SU-DHL-6 (cell line): ENCODE data around the gene SERPINA3.

Experiments
- H2AFZ ChIP-seq: fragments of 200-600 bp; sonication (generic); 2 replicates; pipeline ENCODE4 v1.6.1; 2014; ENCODE audit warnings: low read depth, mild to moderate bottlenecking, moderate library complexity, mixed read lengths, antibody characterized with exemption, low read length; ENCODE audit not compliant: severe bottlenecking
- H3F3A ChIP-seq: fragments of 200-600 bp; shearing (Covaris generic); 2 replicates; pipeline ENCODE4 v1.6.0; 2016; ENCODE audit warnings: antibody characterized with exemption, mild to moderate bottlenecking; ENCODE audit not compliant: insufficient read depth
- H3K27ac ChIP-seq: fragments of 200-600 bp; sonication (generic); 2 replicates; pipeline ENCODE4 v1.5.1; 2016; ENCODE audit warnings: low read depth, mild to moderate bottlenecking, low read length, moderate library complexity, mixed read lengths
- H3K27me3 ChIP-seq: fragments of 200-600 bp; sonication (generic), shearing (Covaris generic); 2 replicates; pipeline ENCODE4 v1.6.0; 2014; ENCODE audit warnings: mild to moderate bottlenecking, low read length
- H3K36me3 ChIP-seq: fragments of 200-600 bp; sonication (generic); 2 replicates; pipeline ENCODE4 v1.6.1; 2014; ENCODE audit warnings: mild to moderate bottlenecking, low read length, mixed read lengths
- H3K4me2 ChIP-seq: fragments of 300-600, 200-600 bp; shearing (Covaris generic), sonication (generic); 2 replicates; pipeline ENCODE4 v1.6.0; 2014; ENCODE audit warnings: low read length, low read depth, mild to moderate bottlenecking; ENCODE audit not compliant: poor library complexity, severe bottlenecking
- H3K4me3 ChIP-seq: fragments of 200-600 bp; sonication (generic); 2 replicates; pipeline ENCODE4 v1.5.1; 2014; ENCODE audit warnings: antibody characterized with exemption, low read length, mild to moderate bottlenecking, mixed read lengths; ENCODE audit not compliant: insufficient read depth, poor library complexity, severe bottlenecking
- H3K79me2 ChIP-seq: fragments of 200-600 bp; sonication (generic); 2 replicates; pipeline ENCODE4 v1.6.1; 2014; ENCODE audit warnings: mild to moderate bottlenecking, low read length, moderate library complexity; ENCODE audit not compliant: insufficient read depth
- H3K9ac ChIP-seq: fragments of 200-600 bp; sonication (generic); 2 replicates; pipeline ENCODE4 v1.7.0; 2014; ENCODE audit warnings: mild to moderate bottlenecking, low read length
- H3K9me2 ChIP-seq: fragments of 200-600 bp; sonication (generic); replicated peaks from 2 replicates; pipeline ENCODE4 v1.6.1; 2014; ENCODE audit warnings: low read length; ENCODE audit not compliant: insufficient read depth
- H3K9me3 ChIP-seq: fragments of 200-600 bp; sonication (generic); 2 replicates; pipeline ENCODE4 v1.6.1; 2014; ENCODE audit warnings: low read length, mixed read lengths; ENCODE audit not compliant: insufficient read depth
- H4K20me1 ChIP-seq: fragments of 200-600 bp; sonication (generic); 2 replicates; pipeline ENCODE4 v1.6.1; 2014; ENCODE audit warnings: low read depth, mild to moderate bottlenecking, antibody characterized with exemption, low read length, moderate library complexity, mixed read lengths
- EZH2phosphoT487 ChIP-seq: fragments of 200-600 bp; sonication (generic), shearing (Covaris generic); conservative IDR thresholded peaks from 2 replicates; pipeline ENCODE4 v1.6.1; 2018; ENCODE audit warnings: mild to moderate bottlenecking, antibody characterized with exemption, low read length, moderate library complexity, mixed read lengths
- TF ChIP-seq, protein P1 (sequence below): fragments of 200-600 bp; sonication (generic); IDR thresholded peaks from one replicate; pipeline ENCODE4 v1.5.1; 2017; ENCODE audit warnings: antibody characterized with exemption, mild to moderate bottlenecking, low read length, moderate library complexity; ENCODE audit not compliant: insufficient read depth, poor library complexity, severe bottlenecking

The SERPINA3 gene

DNA sequence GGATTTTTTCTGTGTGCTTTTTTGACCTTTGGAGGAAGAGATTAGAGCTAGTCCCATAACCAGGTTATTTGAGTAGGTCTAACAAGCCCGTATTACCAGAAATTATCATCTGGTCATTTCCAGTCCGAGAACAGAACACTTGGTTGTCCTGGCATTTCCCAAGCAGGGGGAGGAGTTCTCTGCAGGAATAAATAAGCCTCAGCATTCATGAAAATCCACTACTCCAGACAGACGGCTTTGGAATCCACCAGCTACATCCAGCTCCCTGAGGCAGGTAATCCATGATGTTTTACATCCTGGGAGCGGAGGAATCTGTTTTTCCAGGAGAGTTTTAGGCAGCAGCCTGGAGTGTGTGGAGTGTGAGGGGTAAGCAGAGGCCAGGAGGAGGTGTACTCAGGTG, at the start of gene SERPINA3:
Gene SERPINA3 (plus strand): TSS at position 218 of the 400 bp plus-strand sequence. CDS start 2,051 bp downstream, outside the sequence.
- TF ChIP-seq, protein P1, sequence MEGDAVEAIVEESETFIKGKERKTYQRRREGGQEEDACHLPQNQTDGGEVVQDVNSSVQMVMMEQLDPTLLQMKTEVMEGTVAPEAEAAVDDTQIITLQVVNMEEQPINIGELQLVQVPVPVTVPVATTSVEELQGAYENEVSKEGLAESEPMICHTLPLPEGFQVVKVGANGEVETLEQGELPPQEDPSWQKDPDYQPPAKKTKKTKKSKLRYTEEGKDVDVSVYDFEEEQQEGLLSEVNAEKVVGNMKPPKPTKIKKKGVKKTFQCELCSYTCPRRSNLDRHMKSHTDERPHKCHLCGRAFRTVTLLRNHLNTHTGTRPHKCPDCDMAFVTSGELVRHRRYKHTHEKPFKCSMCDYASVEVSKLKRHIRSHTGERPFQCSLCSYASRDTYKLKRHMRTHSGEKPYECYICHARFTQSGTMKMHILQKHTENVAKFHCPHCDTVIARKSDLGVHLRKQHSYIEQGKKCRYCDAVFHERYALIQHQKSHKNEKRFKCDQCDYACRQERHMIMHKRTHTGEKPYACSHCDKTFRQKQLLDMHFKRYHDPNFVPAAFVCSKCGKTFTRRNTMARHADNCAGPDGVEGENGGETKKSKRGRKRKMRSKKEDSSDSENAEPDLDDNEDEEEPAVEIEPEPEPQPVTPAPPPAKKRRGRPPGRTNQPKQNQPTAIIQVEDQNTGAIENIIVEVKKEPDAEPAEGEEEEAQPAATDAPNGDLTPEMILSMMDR, result no peak
- TF ChIP-seq EZH2phosphoT487, result no peak
- H3K27ac ChIP-seq, result no peak within 1 kb of the TSS
- no peaks in the 10 kb centered on the region for H3K9me3 ChIP-seq
- H2AFZ ChIP-seq, result no peak within 1 kb of the TSS
- H3K27me3 ChIP-seq, result no peaks in the 10 kb centered on the region
- no peaks in the 10 kb centered on the region for H4K20me1 ChIP-seq
- no peaks in the 10 kb centered on the region for H3K36me3 ChIP-seq
- H3K4me2 ChIP-seq, result no peak within 1 kb of the TSS
- no peaks in the 10 kb centered on the region for H3F3A ChIP-seq
- no peak within 1 kb of the TSS for H3K9ac ChIP-seq
- no peak within 1 kb of the TSS for H3K4me3 ChIP-seq
- no peaks in the 10 kb centered on the region for H3K9me2 ChIP-seq
- H3K79me2 ChIP-seq, result no peaks in the 10 kb centered on the region

DNA sequence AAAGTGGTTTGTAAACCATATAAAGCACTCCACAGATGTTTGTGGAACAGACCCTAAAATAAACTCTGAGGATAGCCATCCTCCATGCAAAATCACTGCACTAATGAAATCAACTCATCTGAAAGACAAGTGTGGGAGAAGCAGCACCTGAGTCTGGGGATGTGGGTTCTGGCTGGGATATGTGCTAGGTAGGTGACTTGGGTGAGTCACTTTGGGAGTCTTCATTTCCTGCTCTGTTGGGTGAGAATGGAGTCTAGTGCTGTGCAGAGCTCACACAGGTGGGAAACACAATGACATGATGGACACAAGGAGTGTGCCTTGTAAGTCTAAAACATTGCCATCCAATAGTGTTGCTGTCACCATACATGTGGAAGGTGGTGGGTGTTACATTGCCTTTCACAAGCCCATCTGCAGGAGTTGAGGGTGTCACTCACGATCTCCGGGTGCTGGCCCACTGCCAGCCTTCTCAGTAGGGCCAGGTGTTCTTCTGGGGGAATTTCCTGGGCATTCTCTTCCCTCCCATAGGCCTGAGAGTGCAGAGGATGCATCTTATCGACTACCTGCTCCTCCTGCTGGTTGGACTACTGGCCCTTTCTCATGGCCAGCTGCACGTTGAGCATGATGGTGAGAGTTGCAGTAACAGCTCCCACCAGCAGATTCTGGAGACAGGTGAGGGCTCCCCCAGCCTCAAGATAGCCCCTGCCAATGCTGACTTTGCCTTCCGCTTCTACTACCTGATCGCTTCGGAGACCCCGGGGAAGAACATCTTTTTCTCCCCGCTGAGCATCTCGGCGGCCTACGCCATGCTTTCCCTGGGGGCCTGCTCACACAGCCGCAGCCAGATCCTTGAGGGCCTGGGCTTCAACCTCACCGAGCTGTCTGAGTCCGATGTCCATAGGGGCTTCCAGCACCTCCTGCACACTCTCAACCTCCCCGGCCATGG, 49.0 kb upstream of the SERPINA3 start:
- no peak overlapping the region for H3K27ac ChIP-seq
- no peaks in the 10 kb centered on the region for H3K9me2 ChIP-seq
- TF ChIP-seq, protein P1, result no peak
- TF ChIP-seq EZH2phosphoT487, result no peak
- no peak overlapping the region for H2AFZ ChIP-seq
- no peak overlapping the region for H3K9ac ChIP-seq
- no peaks in the 10 kb centered on the region for H3F3A ChIP-seq
- H4K20me1 ChIP-seq, result no peaks in the 10 kb centered on the region
- no peaks in the 10 kb centered on the region for H3K27me3 ChIP-seq
- no peaks in the 10 kb centered on the region for H3K9me3 ChIP-seq
- H3K4me2 ChIP-seq, result no peak overlapping the region
- H3K36me3 ChIP-seq, result no peaks in the 10 kb centered on the region
- H3K79me2 ChIP-seq, result no peaks in the 10 kb centered on the region
- H3K4me3 ChIP-seq, result no peak overlapping the region

DNA sequence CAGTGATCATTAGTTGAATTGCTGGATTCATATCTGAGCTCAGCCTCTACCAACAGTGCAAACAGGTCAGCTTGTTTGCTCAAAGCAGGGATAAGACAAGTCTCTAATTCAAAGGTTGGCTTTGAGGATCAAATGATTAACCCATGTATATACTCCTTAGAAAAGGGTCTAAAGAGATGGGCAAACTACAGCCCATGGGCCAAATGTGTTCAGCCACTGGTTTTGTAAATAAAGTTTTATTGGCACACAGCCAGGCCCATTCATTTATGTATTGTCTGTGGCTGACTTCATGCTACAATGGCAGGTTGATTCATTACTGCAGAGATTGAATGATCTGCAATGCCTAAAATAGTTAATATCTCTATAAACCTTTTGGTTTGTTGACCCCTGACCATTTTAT, 47.8 kb upstream of the SERPINA3 start:
- no peaks in the 10 kb centered on the region for H3K79me2 ChIP-seq

More for the DNA sequence above, 47.8 kb upstream of the SERPINA3 start:
- H3K4me3 ChIP-seq, result no peak overlapping the region
- no peaks in the 10 kb centered on the region for H3K27me3 ChIP-seq
- H3K9me2 ChIP-seq, result no peaks in the 10 kb centered on the region
- no peak overlapping the region for H3K4me2 ChIP-seq
- no peaks in the 10 kb centered on the region for H3K9me3 ChIP-seq
- no peak overlapping the region for H3K9ac ChIP-seq
- TF ChIP-seq EZH2phosphoT487, result no peak
- TF ChIP-seq, protein P1, result no peak
- no peaks in the 10 kb centered on the region for H3K36me3 ChIP-seq
- H3K27ac ChIP-seq, result no peak overlapping the region
- H4K20me1 ChIP-seq, result no peaks in the 10 kb centered on the region
- no peaks in the 10 kb centered on the region for H3F3A ChIP-seq
- no peak overlapping the region for H2AFZ ChIP-seq
